HG02884 (cell line): ENCODE data around the gene MFSD1.

Experiments used
- ATAC-seq: cut with Tn5 transposase; IDR thresholded peaks from one replicate; pipeline ENCODE4 v1.9.1; 2021; ENCODE audit warnings: mild to moderate bottlenecking, moderate library complexity; ENCODE audit not compliant: unreplicated experiment

MFSD1 gene

DNA sequence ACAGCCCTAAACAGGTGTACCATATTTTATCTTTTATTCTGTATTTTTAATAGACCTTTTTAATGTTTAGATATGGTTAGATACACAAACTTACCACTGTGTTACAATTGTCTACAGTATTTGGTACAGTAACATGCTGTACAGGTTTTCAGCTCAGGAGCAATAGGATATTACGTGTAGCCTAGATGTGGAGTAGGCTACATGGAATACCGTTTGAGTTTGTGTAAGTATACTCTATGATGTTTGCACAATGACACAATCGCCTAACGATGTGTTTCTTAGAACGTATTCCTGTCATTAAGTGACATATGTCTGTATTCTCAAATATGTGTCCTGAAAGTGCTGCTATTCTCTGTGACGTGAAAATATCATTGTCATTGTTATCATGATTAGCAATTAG lies 62.6 kb downstream of the MFSD1 start:
- no peak for ATAC-seq

DNA sequence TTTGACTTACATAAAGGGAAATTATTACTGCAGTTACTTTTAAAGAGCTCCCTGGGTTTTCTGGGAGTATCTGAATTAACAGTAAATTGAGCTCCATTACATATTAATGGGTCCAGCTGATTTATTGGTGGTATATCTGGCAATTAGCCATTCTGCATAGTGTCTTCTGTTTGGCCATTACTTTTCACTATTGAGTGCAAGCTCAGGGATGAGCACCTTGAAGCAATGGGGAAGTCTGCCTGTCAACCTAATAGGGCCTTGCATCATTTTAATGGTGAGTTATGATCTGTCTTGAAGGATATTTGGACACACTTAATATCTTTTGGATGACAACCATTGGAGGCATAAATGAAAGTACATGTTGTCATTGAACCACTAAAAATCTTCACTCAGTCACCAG lies 73.8 kb downstream of the MFSD1 start:
- no peak for ATAC-seq
